H1 (cell line): ENCODE data around the gene KRTAP17-1. TPM values are rescaled to one million over a fixed set of nuclear protein-coding genes. Genes with fewer than 3 reads are reported as not detected.

ENCODE experiments used
- CTCF ChIA-PET: fragments of 300-600 bp; sonication (Branson Sonifier 250); formaldehyde crosslinking; loops from one replicate; lab custom pipeline; 2021; ENCODE audit not compliant: partially characterized antibody; lab: Charles Lee
- POLR2A ChIA-PET: fragments of 300-600 bp; sonication (Branson Sonifier 250); formaldehyde crosslinking; loops from one replicate; lab custom pipeline; 2021; ENCODE audit warnings: inconsistent platforms; ENCODE audit not compliant: partially characterized antibody; lab: Charles Lee
- DNase-seq, 2 experiments: peaks; one replicate each; pipeline versions ENCODE4 v3.0.0 to v3.0.0-alpha.2; 2010 to 2022; ENCODE audit warnings: low spot score in 2 of 2, low read depth in 1 of 2, mixed read lengths in 1 of 2
- FAIRE-seq: peaks from 2 replicates; lab custom pipeline; 2011; peaks lifted over from hg19 to GRCh38; lab: Jason Lieb, UNC
- H2AFZ ChIP-seq: 2 replicates; pipeline ENCODE4 v1.8.1; 2012; ENCODE audit warnings: low read length, inconsistent platforms
- H2AK5ac ChIP-seq: 2 replicates; pipeline ENCODE4 v1.6.1; 2013; ENCODE audit warnings: low read depth, low read length
- H2BK120ac ChIP-seq: replicated peaks from 2 replicates; pipeline ENCODE3; 2013; ENCODE audit warnings: low read depth, low read length, inconsistent platforms
- H2BK12ac ChIP-seq: 2 replicates; pipeline ENCODE4 v1.6.1; 2013; ENCODE audit warnings: low read depth, low read length
- H2BK15ac ChIP-seq: 2 replicates; pipeline ENCODE4 v1.6.1; 2013; ENCODE audit warnings: low read length
- H2BK20ac ChIP-seq: 2 replicates; pipeline ENCODE4 v1.6.1; 2013; ENCODE audit warnings: low read length
- H2BK5ac ChIP-seq: 2 replicates; pipeline ENCODE4 v1.6.1; 2013; ENCODE audit warnings: low read depth, low read length
- H3K14ac ChIP-seq: 2 replicates; pipeline ENCODE4 v1.6.1; 2013; ENCODE audit warnings: inconsistent platforms; ENCODE audit not compliant: insufficient read length
- H3K18ac ChIP-seq: 2 replicates; pipeline ENCODE4 v1.6.1; 2013; ENCODE audit warnings: low read length; ENCODE audit errors: extremely low read depth
- H3K23ac ChIP-seq: 2 replicates; pipeline ENCODE4 v1.6.1; 2013; ENCODE audit warnings: inconsistent platforms; ENCODE audit not compliant: insufficient read length
- H3K23me2 ChIP-seq: 2 replicates; pipeline ENCODE4 v1.6.1; 2013; ENCODE audit warnings: low read depth, low read length
- H3K27ac ChIP-seq: 2 replicates; pipeline ENCODE4 v1.6.1; 2011; ENCODE audit warnings: low read depth, low read length, inconsistent platforms
- H3K27me3 ChIP-seq, 4 experiments: replicated peaks in 1 of 4; 1 replicate in 1 of 4; 2 replicates in 3 of 4; pipeline versions ENCODE4 v1.6.1 to v1.8.1; 2011 to 2013; ENCODE audit warnings: low read length in 3 of 4, mild to moderate bottlenecking in 3 of 4, inconsistent platforms in 2 of 4, mixed read lengths in 2 of 4, moderate library complexity in 1 of 4; ENCODE audit not compliant: control insufficient read depth in 3 of 4, insufficient read depth in 3 of 4; ENCODE audit errors: extremely low read depth in 1 of 4
- H3K36me3 ChIP-seq, 4 experiments: 2 replicates each; pipeline versions ENCODE4 v1.6.1 to v1.8.1; 2011 to 2013; ENCODE audit warnings: mild to moderate bottlenecking in 4 of 4, low read length in 3 of 4, moderate library complexity in 2 of 4, control low read depth in 1 of 4, inconsistent platforms in 1 of 4; ENCODE audit not compliant: insufficient read depth in 4 of 4, control insufficient read depth in 2 of 4
- H3K4ac ChIP-seq: replicated peaks from 2 replicates; pipeline ENCODE3; 2013; ENCODE audit warnings: low read length, low read depth, mixed read lengths, inconsistent platforms; ENCODE audit not compliant: insufficient read length
- H3K4me1 ChIP-seq, 4 experiments: replicated peaks in 1 of 4; 1 replicate in 1 of 4; 2 replicates in 3 of 4; pipeline versions ENCODE4 v1.6.1 to v1.8.1; 2011 to 2013; ENCODE audit warnings: low read length in 3 of 4, inconsistent platforms in 2 of 4, mixed read lengths in 1 of 4; ENCODE audit not compliant: insufficient read depth in 4 of 4, control insufficient read depth in 3 of 4
- H3K4me2 ChIP-seq, 2 experiments: 2 replicates each; pipeline versions ENCODE4 v1.6.1 to v1.8.1; 2011 to 2013; ENCODE audit warnings: low read depth in 2 of 2, low read length in 2 of 2, control low read depth in 1 of 2, inconsistent platforms in 1 of 2, mild to moderate bottlenecking in 1 of 2; ENCODE audit not compliant: insufficient read depth in 1 of 2
- H3K4me3 ChIP-seq, 4 experiments: fragments of 200-600, 300-600 bp in 1 of 4; sonication (generic), shearing (Covaris generic), sonication (Bioruptor Twin) in 1 of 4; 2 replicates each; pipeline versions ENCODE4 v1.5.1 to v1.8.1; 2011 to 2016; ENCODE audit warnings: low read length in 4 of 4, low read depth in 3 of 4, control low read depth in 2 of 4, inconsistent platforms in 2 of 4, mild to moderate bottlenecking in 2 of 4, mixed read lengths in 1 of 4, moderate library complexity in 1 of 4; ENCODE audit not compliant: insufficient read depth in 2 of 4; ENCODE audit errors: extremely low read depth in 1 of 4
- H3K56ac ChIP-seq: replicated peaks from 2 replicates; pipeline ENCODE3; 2013; ENCODE audit warnings: low read depth, mild to moderate bottlenecking, mixed read lengths, low read length, inconsistent platforms; ENCODE audit not compliant: insufficient read length
- H3K79me1 ChIP-seq: 2 replicates; pipeline ENCODE4 v1.6.1; 2013; ENCODE audit warnings: low read depth, low read length, control low read depth
- H3K79me2 ChIP-seq, 2 experiments: 2 replicates each; pipeline versions ENCODE4 v1.6.1 to v1.8.1; 2012 to 2013; ENCODE audit warnings: low read length in 2 of 2, mild to moderate bottlenecking in 2 of 2, inconsistent platforms in 1 of 2; ENCODE audit not compliant: insufficient read depth in 2 of 2, control insufficient read depth in 1 of 2
- H3K9ac ChIP-seq, 4 experiments: replicated peaks in 1 of 4; 1 replicate in 1 of 4; 2 replicates in 3 of 4; pipeline versions ENCODE4 v1.6.1 to v1.8.1; 2011 to 2013; ENCODE audit warnings: low read depth in 3 of 4, low read length in 3 of 4, control low read depth in 2 of 4, mild to moderate bottlenecking in 2 of 4, moderate library complexity in 2 of 4, inconsistent platforms in 1 of 4; ENCODE audit errors: extremely low read depth in 1 of 4
- H3K9me3 ChIP-seq, 2 experiments: 2 replicates each; pipeline versions ENCODE4 v1.6.1 to v1.8.1; 2012 to 2013; ENCODE audit warnings: mild to moderate bottlenecking in 2 of 2, moderate library complexity in 2 of 2, control low read depth in 1 of 2, inconsistent platforms in 1 of 2, low read depth in 1 of 2, low read length in 1 of 2, mixed read lengths in 1 of 2; ENCODE audit not compliant: insufficient read depth in 2 of 2
- H4K20me1 ChIP-seq, 2 experiments: replicated peaks in 1 of 2; 2 replicates each; pipeline versions ENCODE3 to v1.8.1; 2011 to 2013; ENCODE audit warnings: inconsistent platforms in 2 of 2, low read length in 2 of 2, mild to moderate bottlenecking in 1 of 2; ENCODE audit not compliant: insufficient read depth in 2 of 2, control insufficient read depth in 1 of 2
- H4K5ac ChIP-seq: 2 replicates; pipeline ENCODE4 v1.6.1; 2013; ENCODE audit warnings: low read length, low read depth, mixed read lengths, inconsistent platforms; ENCODE audit not compliant: insufficient read length
- H4K8ac ChIP-seq: 2 replicates; pipeline ENCODE4 v1.8.0; 2013; ENCODE audit warnings: mild to moderate bottlenecking, moderate library complexity, low read length, inconsistent platforms; ENCODE audit not compliant: insufficient read depth; ENCODE audit errors: extremely low read depth
- H4K91ac ChIP-seq: replicated peaks from 2 replicates; pipeline ENCODE3; 2013; ENCODE audit warnings: low read length, mixed read lengths, inconsistent platforms; ENCODE audit not compliant: insufficient read length
- CBX8 ChIP-seq: fragments of 300-800, 300-1000 bp; sonication (generic); IDR thresholded peaks from 2 replicates; pipeline ENCODE4 v1.7.1; 2016; ENCODE audit warnings: low read depth, low read length, borderline replicate concordance
- CEBPB ChIP-seq: IDR thresholded peaks from 2 replicates; pipeline ENCODE4 v1.6.1; 2012; ENCODE audit warnings: low read depth, low read length
- GABPA ChIP-seq: IDR thresholded peaks from 2 replicates; pipeline ENCODE4 v1.6.1; 2011; ENCODE audit warnings: mild to moderate bottlenecking, low read length, moderate library complexity, borderline replicate concordance; ENCODE audit not compliant: insufficient read depth
- GTF2F1 ChIP-seq: IDR thresholded peaks from 2 replicates; pipeline ENCODE4 v1.6.1; 2012; ENCODE audit warnings: low read depth, low read length, improper control_type of control experiment, borderline replicate concordance
- JUND ChIP-seq: IDR thresholded peaks from 2 replicates; pipeline ENCODE4 v1.6.1; 2011; ENCODE audit warnings: mild to moderate bottlenecking, improper control_type of control experiment, low read length
- KDM5A ChIP-seq: fragments of 200-600 bp; IDR thresholded peaks from 2 replicates; pipeline ENCODE4 v1.7.1; 2012; ENCODE audit warnings: mild to moderate bottlenecking, low read length, inconsistent platforms, mixed read lengths
- PHF8 ChIP-seq: fragments of 200-600 bp; sonication (generic); conservative IDR thresholded peaks from 2 replicates; pipeline ENCODE4 v1.7.1; 2012; ENCODE audit warnings: low read depth, mild to moderate bottlenecking, inconsistent platforms, low read length, moderate library complexity
- RAD21 ChIP-seq, 2 experiments: IDR thresholded peaks in 1 of 2; conservative IDR thresholded peaks in 1 of 2; 2 replicates each; pipeline ENCODE4 v1.6.1; 2011; ENCODE audit warnings: low read depth in 2 of 2, low read length in 2 of 2, improper control_type of control experiment in 1 of 2, inconsistent platforms in 1 of 2, mild to moderate bottlenecking in 1 of 2, moderate library complexity in 1 of 2
- SIN3A ChIP-seq, 2 experiments: IDR thresholded peaks in 1 of 2; conservative IDR thresholded peaks in 1 of 2; 2 replicates each; pipeline ENCODE4 v1.6.1; 2011 to 2012; ENCODE audit warnings: low read length in 2 of 2, improper control_type of control experiment in 1 of 2, low read depth in 1 of 2, mild to moderate bottlenecking in 1 of 2
- SP2 ChIP-seq: IDR thresholded peaks from 2 replicates; pipeline ENCODE4 v1.6.1; 2012; ENCODE audit warnings: mild to moderate bottlenecking, low read length, inconsistent platforms
- SP4 ChIP-seq: IDR thresholded peaks from 2 replicates; pipeline ENCODE4 v1.6.1; 2012; ENCODE audit warnings: low read length, inconsistent platforms
- SUZ12 ChIP-seq: fragments of 200-600 bp; sonication (generic); IDR thresholded peaks from 2 replicates; pipeline ENCODE4 v1.6.1; 2012; ENCODE audit warnings: mild to moderate bottlenecking, inconsistent platforms, low read length, moderate library complexity, mixed read lengths
- TBP ChIP-seq: IDR thresholded peaks from 2 replicates; pipeline ENCODE4 v1.6.1; 2011; ENCODE audit warnings: low read depth, low read length, improper control_type of control experiment
- WGBS, 2 experiments: shearing (Covaris generic) in 1 of 2; methylation state at CpG; one replicate each; pipeline versions ENCODE4 v1.1.6 to v1.1.7; 2013 to 2015; ENCODE audit warnings: low lambda C conversion rate in 2 of 2, mixed read lengths in 2 of 2, inconsistent platforms in 1 of 2, low coverage in 1 of 2, missing lambda C conversion rate in 1 of 2; ENCODE audit not compliant: insufficient replicate concordance in 2 of 2, insufficient coverage in 1 of 2, insufficient read length in 1 of 2; ENCODE audit errors: extremely low coverage in 1 of 2, missing lambda C conversion rate in 1 of 2; 5-methylcytosine and 5-hydroxymethylcytosine counted together
- polyA plus RNA-seq, 7 experiments: library from polyadenylated mRNA; depleted of rRNA in 3 of 7; stranded (reverse) in 5 of 7; unstranded in 2 of 7; fragments of >200 nt in 5 of 7; fragments of 200-250 nt in 2 of 7; gene quantifications; 1 replicate in 5 of 7; 2 replicates in 1 of 7; 4 replicates in 1 of 7; pipeline versions ENCODE4 v1.2.1 to v1.2.3, GENCODE V29; 2011 to 2013; ENCODE audit warnings: missing spikeins in 2 of 7, mixed read lengths in 2 of 7
- total RNA-seq: library from RNA; stranded (reverse); fragmentation: NEBNext Ultra II Directional; extraction: Animal tissue kit (Norgen Biotek cat#: 25700); gene quantifications from 2 replicates; pipeline ENCODE4 v1.2.1, GENCODE V29; 2021

KRTAP17-1 gene
- total and polyA plus RNA-seq, 2 of the 8 experiments (the other 6 are each of a cell fraction or from before 2014, with no cell fraction given), result not detected

DNA sequence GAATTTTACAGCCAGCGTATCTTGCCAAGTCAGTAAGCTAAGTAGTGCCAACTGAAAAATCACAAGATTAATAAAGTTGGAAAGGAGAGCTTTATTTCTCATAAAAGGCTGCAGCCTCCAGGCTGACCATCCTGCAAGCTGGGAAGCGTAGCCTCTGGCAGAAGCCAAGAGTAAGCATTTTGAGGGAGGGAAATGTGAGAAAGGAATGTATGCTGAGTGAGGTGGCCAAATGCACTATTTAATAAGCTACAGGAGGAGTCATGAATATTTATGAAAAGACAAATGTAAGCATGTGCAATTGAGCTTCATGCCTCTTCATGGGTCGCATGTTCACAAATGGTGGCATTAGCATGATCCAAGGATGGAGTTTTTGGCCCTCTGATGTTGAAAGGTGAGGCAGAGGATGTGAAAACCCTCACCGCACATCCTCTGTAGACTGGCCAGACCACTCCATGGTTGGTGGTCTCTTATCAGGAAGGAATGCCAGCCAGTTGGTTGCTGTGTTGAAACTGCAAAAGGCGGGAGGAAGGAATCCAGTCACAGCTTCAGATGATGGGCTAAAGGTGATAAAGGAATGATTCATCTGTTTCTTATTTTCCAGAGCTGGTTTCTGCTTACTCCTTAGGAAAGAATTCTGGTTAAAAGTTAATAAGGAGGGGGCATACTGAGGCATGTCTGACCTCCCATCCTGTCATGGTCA is 44.9 kb upstream of the KRTAP17-1 start:
- Histone ChIP-seq H3K4me3 (no peak overlapping the region), H3K14ac (no peak overlapping the region), H3K18ac (no peak overlapping the region), H3K23me2 (no peaks in the 10 kb centered on the region), H2BK5ac (no peak overlapping the region), H4K8ac (no peak overlapping the region), H4K91ac (no peak overlapping the region), H2BK20ac (no peak overlapping the region), H3K4me1 (no peaks in the 10 kb centered on the region), H4K20me1 (no peaks in the 10 kb centered on the region), H2BK120ac (no peak overlapping the region), H3K9me3 (peaks cover 2% of the 10 kb centered on the region in 2 experiments; a peak in 2 of 4 replicates), H3K79me2 (no peaks in the 10 kb centered on the region), H2AK5ac (no peak overlapping the region), H3K9ac (no peak overlapping the region), H3K23ac (no peak overlapping the region), H3K27ac (no peak overlapping the region), H3K56ac (no peak overlapping the region), H3K4ac (no peak overlapping the region), H3K27me3 (no peaks in the 10 kb centered on the region), H4K5ac (no peak overlapping the region), H2AFZ (no peak overlapping the region), H2BK15ac (no peak overlapping the region), H2BK12ac (no peak overlapping the region), H3K79me1 (no peaks in the 10 kb centered on the region), H3K36me3 (no peaks in the 10 kb centered on the region), H3K4me2 (no peak overlapping the region)
- POLR2A ChIA-PET, result interaction anchor here (0.7 kb wide), 1 partner anchor 9 kb away, joined by 3 read pairs; the partner anchor contains the start of gene KRT33B
- CTCF ChIA-PET, result interaction anchor here (0.6 to 1.3 kb wide), 3 partner anchors 57 to 248 kb away, joined by 3 to 5 read pairs (median 3); no protein-coding TSS in a partner anchor
- no peak for FAIRE-seq
- DNase-seq, result no peak
- TF ChIP-seq RAD21 (IDR thresholded peaks at IDR 0.05 in 1 of 2, conservative IDR thresholded peaks at IDR 0.05 in 1 of 2; ENCODE audit: low read depth in 2 of 2, low read length in 2 of 2) (no peak), JUND (no peak), GTF2F1 (no peak), SP4 (no peak), CEBPB (no peak), TBP (no peak), PHF8 (no peak), GABPA (no peak), CBX8 (no peak), KDM5A (no peak), SP2 (no peak), SUZ12 (no peak), SIN3A (conservative IDR thresholded peaks at IDR 0.05 in 1 of 2, IDR thresholded peaks at IDR 0.05 in 1 of 2; ENCODE audit: low read depth in 1 of 2, low read length in 2 of 2) (no peak)
- WGBS, 2 experiments, result 93% methylated on average over 5 of the region's 5 CpGs; no CpG with 5 or more reads in 1 of the 2 experiments
